Bronchial epithelial cell (primary cell): ENCODE measurements around the gene BICRAL. TPM values are rescaled to one million over a fixed set of nuclear protein-coding genes. Genes with fewer than 3 reads are reported as not detected.
"Not testable (repeated sequence)": the region's sequence is repeated elsewhere in the genome, so short reads cannot be mapped to it uniquely, and the experiment has no call there.

Source experiments
- DNase-seq: peaks from one replicate; pipeline ENCODE4 v3.0.0-alpha.2; 2010; ENCODE audit warnings: low read depth
- FAIRE-seq: peaks from 2 replicates; lab custom pipeline; 2011; peaks lifted over from hg19 to GRCh38; lab: Jason Lieb, UNC
- H3K27me3 ChIP-seq: 2 replicates; pipeline ENCODE4 v1.5.1; 2011; ENCODE audit warnings: low read length; ENCODE audit not compliant: control insufficient read depth, insufficient read depth
- H3K36me3 ChIP-seq: 2 replicates; pipeline ENCODE4 v1.5.1; 2011; ENCODE audit warnings: low read length; ENCODE audit not compliant: control insufficient read depth, insufficient read depth
- H3K4me3 ChIP-seq: 2 replicates; pipeline ENCODE4 v1.5.1; 2011; ENCODE audit warnings: mild to moderate bottlenecking, low read depth, low read length, control low read depth
- total RNA-seq: library from RNA; depleted of rRNA; stranded (reverse); fragments of >200 nt; gene quantifications from 2 replicates; pipeline ENCODE4 v1.2.1, GENCODE V29; 2014
- TF ChIP-seq, protein P1 (sequence below): IDR thresholded peaks from 2 replicates; pipeline ENCODE4 v1.5.1; 2011; ENCODE audit warnings: mild to moderate bottlenecking, moderate library complexity, low read length, control low read depth, inconsistent platforms; ENCODE audit not compliant: insufficient read depth, severe bottlenecking

BICRAL gene
- total RNA-seq, 1 donor from 2014 or later = 3.9 TPM

DNA sequence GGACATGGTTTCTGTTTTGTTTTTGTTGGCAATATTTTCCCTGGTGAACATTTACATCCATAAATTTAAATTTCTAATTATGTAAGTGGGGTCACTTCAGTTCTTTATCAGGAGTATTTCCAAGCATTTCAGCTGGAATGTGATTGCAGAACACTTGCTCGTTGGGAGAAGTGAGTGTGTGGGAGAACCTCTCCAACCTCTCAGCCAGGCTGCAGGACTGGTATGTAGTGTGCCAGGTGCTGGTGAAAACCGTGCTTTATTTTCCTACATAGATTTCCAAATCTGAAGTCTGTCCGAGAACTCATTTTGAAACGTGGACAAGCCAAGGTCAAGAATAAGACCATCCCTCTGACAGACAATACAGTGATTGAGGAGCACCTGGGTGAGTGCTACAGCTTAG, 103.8 kb downstream of the BICRAL start:
- Histone ChIP-seq H3K36me3 (peaks cover 20% of the 10 kb centered on the region), H3K4me3 (no peak overlapping the region), H3K27me3 (no peaks in the 10 kb centered on the region)
- TF ChIP-seq, protein P1, sequence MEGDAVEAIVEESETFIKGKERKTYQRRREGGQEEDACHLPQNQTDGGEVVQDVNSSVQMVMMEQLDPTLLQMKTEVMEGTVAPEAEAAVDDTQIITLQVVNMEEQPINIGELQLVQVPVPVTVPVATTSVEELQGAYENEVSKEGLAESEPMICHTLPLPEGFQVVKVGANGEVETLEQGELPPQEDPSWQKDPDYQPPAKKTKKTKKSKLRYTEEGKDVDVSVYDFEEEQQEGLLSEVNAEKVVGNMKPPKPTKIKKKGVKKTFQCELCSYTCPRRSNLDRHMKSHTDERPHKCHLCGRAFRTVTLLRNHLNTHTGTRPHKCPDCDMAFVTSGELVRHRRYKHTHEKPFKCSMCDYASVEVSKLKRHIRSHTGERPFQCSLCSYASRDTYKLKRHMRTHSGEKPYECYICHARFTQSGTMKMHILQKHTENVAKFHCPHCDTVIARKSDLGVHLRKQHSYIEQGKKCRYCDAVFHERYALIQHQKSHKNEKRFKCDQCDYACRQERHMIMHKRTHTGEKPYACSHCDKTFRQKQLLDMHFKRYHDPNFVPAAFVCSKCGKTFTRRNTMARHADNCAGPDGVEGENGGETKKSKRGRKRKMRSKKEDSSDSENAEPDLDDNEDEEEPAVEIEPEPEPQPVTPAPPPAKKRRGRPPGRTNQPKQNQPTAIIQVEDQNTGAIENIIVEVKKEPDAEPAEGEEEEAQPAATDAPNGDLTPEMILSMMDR = no peak
- DNase-seq (no peak), FAIRE-seq (no peak)

DNA sequence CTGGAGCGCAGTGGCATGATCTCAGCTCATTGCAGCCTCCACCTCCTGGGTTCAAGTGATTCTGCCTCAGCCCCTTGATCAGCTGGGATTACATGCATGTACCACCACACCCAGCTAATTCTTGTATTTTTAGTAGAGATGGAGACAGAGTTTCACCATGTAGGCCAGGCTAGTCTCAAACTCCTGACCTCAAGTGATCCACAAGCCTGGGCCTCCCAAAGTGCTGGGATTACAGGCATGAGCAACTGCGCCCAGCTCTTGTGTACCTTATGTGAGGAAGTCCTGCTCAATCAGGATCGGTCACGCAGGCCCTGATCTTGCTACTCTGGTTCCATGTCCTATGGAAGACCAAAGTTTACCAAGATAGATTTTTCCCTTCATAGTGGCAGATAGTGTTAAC, 106.3 kb downstream of the BICRAL start:
- not testable (repeated sequence) for H3K4me3 ChIP-seq, DNase-seq, H3K27me3 ChIP-seq, FAIRE-seq
- H3K36me3 ChIP-seq = peaks cover 16% of the 10 kb centered on the region

DNA sequence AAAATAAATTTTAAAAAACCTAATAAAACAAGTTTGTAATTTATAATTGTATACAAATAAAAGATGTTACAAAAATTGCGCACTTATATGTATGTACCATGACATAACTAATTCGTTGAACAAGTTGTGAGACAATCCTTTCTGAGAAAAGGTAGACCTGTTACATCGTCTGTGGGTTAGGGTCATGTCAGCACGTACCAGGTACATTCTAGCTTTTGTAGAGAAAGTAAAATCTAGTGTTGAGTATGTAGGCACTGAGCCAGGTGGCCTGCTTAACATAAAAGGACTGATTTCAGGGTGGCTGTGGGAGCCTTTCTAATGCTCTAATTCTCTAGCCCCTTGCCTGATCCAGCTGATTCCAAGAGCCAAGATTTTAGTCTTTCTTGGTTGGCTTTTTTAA, 108.0 kb downstream of the BICRAL start:
- FAIRE-seq (no peak), DNase-seq (no peak)
- Histone ChIP-seq H3K27me3 (no peaks in the 10 kb centered on the region), H3K4me3 (peak overlapping the region; percentile 98), H3K36me3 (peaks cover 6% of the 10 kb centered on the region)
- TF ChIP-seq, protein P1 = no peak

DNA sequence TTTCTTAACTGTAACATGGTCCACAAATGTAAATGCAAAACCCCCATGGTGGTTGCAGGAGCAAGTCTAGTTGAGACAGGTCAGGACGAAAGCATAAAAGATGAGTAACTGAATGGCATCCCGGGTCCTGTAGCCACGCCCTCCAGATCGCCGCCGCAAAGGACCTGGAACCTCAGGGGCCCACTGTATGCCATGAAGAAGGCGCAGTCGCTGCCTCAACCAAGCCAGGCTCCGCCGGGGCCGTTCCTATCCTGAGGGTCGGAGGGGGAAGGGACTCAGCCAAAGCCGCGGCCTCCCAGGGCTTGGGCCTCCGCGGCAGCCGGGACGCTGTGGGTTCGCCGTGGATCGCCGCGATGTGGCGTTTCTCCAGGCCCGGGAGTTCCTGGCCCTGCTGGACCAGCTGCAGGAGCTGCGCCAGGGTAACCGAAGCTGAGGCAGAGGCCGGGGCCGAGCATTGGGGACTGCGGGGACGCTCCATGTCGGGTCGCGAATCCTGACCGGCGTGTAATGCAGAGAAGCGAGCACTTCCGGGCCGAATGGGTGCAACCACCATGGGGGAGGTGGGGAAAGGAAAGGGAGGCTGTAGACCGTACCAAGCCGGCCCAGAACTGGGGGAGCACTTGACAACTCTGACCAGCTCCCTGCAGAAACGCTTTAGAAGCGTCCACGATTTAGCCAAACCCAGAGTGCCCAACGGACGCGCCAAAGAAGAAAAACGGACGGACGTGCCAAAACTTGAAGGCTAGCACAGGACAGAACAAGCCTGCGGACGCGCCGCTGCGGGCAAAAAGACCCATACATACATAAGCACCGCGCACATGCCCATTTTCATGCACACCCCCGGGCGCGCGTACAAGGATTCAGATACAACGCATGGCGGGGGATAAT, 108.7 kb downstream of the BICRAL start:
- FAIRE-seq = no peak
- TF ChIP-seq, protein P1 = no peak
- peaks cover 5% of the 10 kb centered on the region for H3K36me3 ChIP-seq
- peak overlapping the region; percentile 98 for H3K4me3 ChIP-seq
- no peaks in the 10 kb centered on the region for H3K27me3 ChIP-seq
- peak; percentile 98 for DNase-seq

DNA sequence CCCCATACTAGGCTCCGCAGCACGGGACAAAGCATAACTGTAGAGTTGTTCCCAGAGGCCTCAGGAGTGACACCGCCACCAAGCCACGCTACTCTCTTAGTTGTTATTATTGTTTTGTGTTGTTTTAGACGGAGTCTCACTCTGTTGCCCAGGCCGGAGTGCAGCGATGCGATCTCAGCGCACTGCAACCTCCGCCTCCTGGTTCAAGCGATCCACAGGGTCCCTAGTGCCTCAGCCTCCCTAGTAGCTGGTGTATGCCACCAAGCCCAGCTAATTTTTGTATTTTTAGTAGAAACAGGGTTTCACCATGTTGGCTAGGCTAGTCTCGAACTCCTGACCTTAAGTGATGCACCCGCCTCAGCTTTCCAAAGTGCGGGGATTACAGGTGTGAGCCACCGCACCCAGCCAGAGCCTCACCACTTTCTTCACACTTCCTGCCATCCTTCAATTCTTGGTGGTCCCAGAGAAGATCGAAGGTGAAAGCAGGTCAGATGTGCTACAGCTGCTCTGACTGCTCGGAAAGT, 109.4 kb downstream of the BICRAL start:
- DNase-seq = no peak
- TF ChIP-seq, protein P1 = no peak
- Histone ChIP-seq H3K27me3 (no peaks in the 10 kb centered on the region), H3K4me3 (peak overlapping the region; percentile 98), H3K36me3 (no peaks in the 10 kb centered on the region)
- no peak for FAIRE-seq

DNA sequence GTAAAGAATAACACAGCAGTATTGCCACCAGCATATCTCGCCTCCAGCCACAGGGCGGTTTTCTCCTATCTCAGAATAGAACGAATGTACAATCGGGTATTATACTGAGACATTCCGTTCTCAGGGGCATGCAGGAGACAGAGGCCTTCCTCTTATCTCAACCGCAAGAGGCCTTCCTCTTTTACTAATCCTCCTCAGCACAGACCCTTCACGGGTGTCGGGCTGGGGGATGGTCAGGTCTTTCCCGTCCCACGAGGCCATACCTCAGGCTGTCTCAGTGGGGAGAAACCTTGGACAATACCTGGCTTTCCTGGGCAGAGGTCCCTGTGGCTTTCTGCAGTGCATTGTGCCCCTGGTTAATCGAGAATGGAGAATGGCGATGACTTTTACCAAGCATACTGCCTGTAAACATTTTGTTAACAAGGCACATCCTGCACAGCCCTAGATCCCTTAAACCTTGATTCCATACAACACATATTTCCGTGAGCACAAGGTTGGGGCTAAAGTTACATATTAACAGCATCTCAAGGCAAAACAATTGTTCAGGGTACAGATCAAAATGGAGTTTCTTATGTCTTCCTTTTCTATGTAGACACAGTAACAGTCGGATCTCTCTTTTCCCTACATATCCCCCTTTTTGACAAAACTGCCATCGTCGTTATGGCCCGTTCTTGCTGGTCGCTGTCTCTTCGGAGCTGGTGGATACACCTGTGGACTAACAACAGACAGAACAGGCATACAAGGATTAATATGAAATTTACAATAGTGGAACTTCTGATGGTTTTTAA, 112.4 kb downstream of the BICRAL start:
- H3K4me3 ChIP-seq, FAIRE-seq, H3K27me3 ChIP-seq, H3K36me3 ChIP-seq, DNase-seq: not testable (repeated sequence)
